EL (cell line): Measurements from ENCODE around the gene ITGA11.
A peak's percentile ranks its signal among the peaks of the same experiment; 100 is the strongest.

Experiments used
- DNase-seq: peaks from one replicate; pipeline ENCODE4 v3.0.0-alpha.2; 2016

The ITGA11 gene

GRCh38 chr15:68259883-68260282 lies 172.1 kb downstream of the ITGA11 start:
- DNase-seq: no peak

- no peak for DNase-seq
Measured at GRCh38 chr15:68258692-68259091, 173.3 kb downstream of the ITGA11 start.

- peak; percentile 80 for DNase-seq
Measured at GRCh38 chr15:68256675-68257450, 175.1 kb downstream of the ITGA11 start.

- peak; percentile 76 for DNase-seq
Measured at GRCh38 chr15:68252925-68253534, 178.9 kb downstream of the ITGA11 start.

GRCh38 chr15:68249058-68249713 lies 182.8 kb downstream of the ITGA11 start:
- DNase-seq: no peak
